ENCODE results near the gene C22orf39.

- TF ChIP-seq, protein P1, sequence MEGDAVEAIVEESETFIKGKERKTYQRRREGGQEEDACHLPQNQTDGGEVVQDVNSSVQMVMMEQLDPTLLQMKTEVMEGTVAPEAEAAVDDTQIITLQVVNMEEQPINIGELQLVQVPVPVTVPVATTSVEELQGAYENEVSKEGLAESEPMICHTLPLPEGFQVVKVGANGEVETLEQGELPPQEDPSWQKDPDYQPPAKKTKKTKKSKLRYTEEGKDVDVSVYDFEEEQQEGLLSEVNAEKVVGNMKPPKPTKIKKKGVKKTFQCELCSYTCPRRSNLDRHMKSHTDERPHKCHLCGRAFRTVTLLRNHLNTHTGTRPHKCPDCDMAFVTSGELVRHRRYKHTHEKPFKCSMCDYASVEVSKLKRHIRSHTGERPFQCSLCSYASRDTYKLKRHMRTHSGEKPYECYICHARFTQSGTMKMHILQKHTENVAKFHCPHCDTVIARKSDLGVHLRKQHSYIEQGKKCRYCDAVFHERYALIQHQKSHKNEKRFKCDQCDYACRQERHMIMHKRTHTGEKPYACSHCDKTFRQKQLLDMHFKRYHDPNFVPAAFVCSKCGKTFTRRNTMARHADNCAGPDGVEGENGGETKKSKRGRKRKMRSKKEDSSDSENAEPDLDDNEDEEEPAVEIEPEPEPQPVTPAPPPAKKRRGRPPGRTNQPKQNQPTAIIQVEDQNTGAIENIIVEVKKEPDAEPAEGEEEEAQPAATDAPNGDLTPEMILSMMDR (IDR thresholded peaks at IDR 0.05) = no peak
- TF ChIP-seq EP300 (IDR thresholded peaks at IDR 0.05) (no peak), POLR2A (IDR thresholded peaks at IDR 0.05) (no peak)
Observed at GRCh38 chr22:19410941-19411689, 36.4 kb downstream of the C22orf39 start.

Measured in ovary (tissue), 3 donors.